ENCODE data around the gene IPO5.

Gene IPO5

GRCh38 chr13:97967948-97968347, 14.5 kb downstream of the IPO5 start:
- TF ChIP-seq, protein P1, sequence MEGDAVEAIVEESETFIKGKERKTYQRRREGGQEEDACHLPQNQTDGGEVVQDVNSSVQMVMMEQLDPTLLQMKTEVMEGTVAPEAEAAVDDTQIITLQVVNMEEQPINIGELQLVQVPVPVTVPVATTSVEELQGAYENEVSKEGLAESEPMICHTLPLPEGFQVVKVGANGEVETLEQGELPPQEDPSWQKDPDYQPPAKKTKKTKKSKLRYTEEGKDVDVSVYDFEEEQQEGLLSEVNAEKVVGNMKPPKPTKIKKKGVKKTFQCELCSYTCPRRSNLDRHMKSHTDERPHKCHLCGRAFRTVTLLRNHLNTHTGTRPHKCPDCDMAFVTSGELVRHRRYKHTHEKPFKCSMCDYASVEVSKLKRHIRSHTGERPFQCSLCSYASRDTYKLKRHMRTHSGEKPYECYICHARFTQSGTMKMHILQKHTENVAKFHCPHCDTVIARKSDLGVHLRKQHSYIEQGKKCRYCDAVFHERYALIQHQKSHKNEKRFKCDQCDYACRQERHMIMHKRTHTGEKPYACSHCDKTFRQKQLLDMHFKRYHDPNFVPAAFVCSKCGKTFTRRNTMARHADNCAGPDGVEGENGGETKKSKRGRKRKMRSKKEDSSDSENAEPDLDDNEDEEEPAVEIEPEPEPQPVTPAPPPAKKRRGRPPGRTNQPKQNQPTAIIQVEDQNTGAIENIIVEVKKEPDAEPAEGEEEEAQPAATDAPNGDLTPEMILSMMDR (IDR thresholded peaks at IDR 0.05; ENCODE audit: control insufficient read depth, extremely low read depth, insufficient read depth): no peak
- no peak for DNase-seq (ENCODE audit: low read depth)
- H3K4me3 ChIP-seq (ENCODE audit: low read depth, low read length): no peak overlapping the region

DNA sequence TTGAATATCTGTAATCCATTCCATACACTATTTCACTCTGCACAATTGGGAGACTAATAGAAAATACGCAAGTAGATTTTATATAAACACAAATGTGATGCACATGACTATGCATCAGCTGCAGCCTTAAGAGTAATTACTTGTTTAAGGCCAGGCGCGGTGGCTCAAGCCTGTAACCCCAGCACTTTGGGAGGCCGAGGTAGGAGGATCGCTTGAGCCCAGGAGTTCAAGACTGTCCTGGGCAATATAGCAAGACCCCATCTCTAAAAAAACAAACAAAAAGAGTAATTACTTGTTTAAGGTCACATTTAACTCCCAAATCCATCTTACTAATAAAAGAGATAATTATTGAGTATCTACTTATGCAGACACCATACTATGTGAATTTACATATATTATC, 18.0 kb downstream of the IPO5 start:
- no peak overlapping the region for H3K4me3 ChIP-seq (ENCODE audit: low read depth, low read length)
- TF ChIP-seq, protein P1 (IDR thresholded peaks at IDR 0.05; ENCODE audit: control insufficient read depth, extremely low read depth, insufficient read depth): no peak
- DNase-seq (ENCODE audit: low read depth): no peak

DNA sequence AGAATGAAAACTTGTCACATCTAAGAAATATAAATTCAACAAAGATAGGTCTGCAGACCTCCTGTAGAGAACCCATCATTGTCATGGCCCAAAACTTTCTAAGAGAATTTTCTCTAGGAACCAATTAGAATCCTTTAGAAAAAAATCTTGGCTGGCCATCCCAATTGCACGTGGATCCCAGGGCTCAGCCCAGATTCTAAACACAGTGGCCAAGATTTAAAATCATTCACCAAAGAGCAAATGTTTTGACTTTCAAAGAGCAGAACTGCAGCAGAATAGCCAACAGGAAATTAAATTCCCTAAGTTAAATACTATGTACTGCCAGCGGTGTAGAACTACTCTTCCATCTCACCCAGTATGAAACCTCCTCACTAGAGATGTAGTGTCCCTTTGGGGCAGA, 21.3 kb downstream of the IPO5 start:
- no peak for DNase-seq (ENCODE audit: low read depth)
- TF ChIP-seq, protein P1 (IDR thresholded peaks at IDR 0.05; ENCODE audit: control insufficient read depth, extremely low read depth, insufficient read depth): no peak
- no peak overlapping the region for H3K4me3 ChIP-seq (ENCODE audit: low read depth, low read length)

DNA sequence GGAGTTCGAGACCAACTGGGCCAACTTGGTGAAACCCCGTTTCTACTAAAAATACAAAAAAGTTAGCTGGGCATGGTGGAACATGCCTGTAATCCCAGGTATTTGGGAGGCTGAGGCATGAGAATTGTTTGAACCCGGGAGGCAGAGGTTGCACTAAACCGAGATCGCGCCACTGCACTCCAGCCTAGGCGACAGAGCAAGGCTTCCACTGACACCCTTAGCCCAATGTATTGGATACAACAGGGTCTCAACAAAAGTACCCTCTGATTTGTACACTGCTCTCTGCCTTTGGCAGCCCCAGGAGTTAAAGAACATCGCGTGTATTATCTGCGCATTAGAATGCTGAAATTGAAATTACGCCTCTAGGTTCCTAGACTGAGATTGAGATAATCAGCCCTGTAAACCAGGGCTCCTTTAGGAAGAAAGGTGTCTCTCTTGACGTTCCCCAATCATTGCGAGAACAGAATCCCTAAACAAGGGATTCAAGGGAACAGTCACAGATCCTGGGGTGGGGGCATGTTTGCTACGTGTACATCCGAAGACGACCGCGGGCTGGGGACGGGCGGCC, 21.9 kb downstream of the IPO5 start:
- peak overlapping the region; percentile 70 for H3K4me3 ChIP-seq (ENCODE audit: low read depth, low read length)
- TF ChIP-seq, protein P1 (IDR thresholded peaks at IDR 0.05; ENCODE audit: control insufficient read depth, extremely low read depth, insufficient read depth): no peak
- no peak for DNase-seq (ENCODE audit: low read depth)

GRCh38 chr13:97975848-97976609, 22.6 kb downstream of the IPO5 start:
- TF ChIP-seq, protein P1 (IDR thresholded peaks at IDR 0.05; ENCODE audit: control insufficient read depth, extremely low read depth, insufficient read depth): no peak
- DNase-seq (ENCODE audit: low read depth): no peak
- peak overlapping the region; percentile 77 for H3K4me3 ChIP-seq (ENCODE audit: low read depth, low read length)

GRCh38 chr13:97976610-97977521, 23.4 kb downstream of the IPO5 start:
- TF ChIP-seq, protein P1 (IDR thresholded peaks at IDR 0.05; ENCODE audit: control insufficient read depth, extremely low read depth, insufficient read depth): no peak
- no peak for DNase-seq (ENCODE audit: low read depth)
- peak overlapping the region; percentile 77 for H3K4me3 ChIP-seq (ENCODE audit: low read depth, low read length)
